ENCODE results near the gene WNT1. TPM values are rescaled to one million over a fixed set of nuclear protein-coding genes. Genes with fewer than 3 reads are reported as not detected.

WNT1 gene
- total and polyA plus RNA-seq, 9 of the 15 experiments (the other 6 are each of a cell fraction or from before 2014, with no cell fraction given): not detected

GRCh38 chr12:49019120-49019430 is 41.0 kb downstream of the WNT1 start:
- Histone ChIP-seq H3K4me3 (peak overlapping the region; percentile 69), H2AFZ (ENCODE audit: low read depth, low read length) (peak overlapping the region; percentile 78), H3K27ac (ENCODE audit: extremely low read depth, low read depth, low read length) (peak overlapping the region; percentile 99), H3K4me1 (replicated peaks in 1 of 2; ENCODE audit: control insufficient read depth in 2 of 2, insufficient read depth in 2 of 2, low read length in 2 of 2) (peaks cover 38 to 48% of the 10 kb centered on the region in 2 experiments), H3K9me3 (replicated peaks; ENCODE audit: control insufficient read depth, insufficient read depth, low read depth, low read length) (no peaks in the 10 kb centered on the region), H3K9ac (ENCODE audit: insufficient read depth in 1 of 2, low read depth in 2 of 2, low read length in 2 of 2) (peak overlapping the region; percentile 93 to 99), H3K4me2 (ENCODE audit: insufficient read depth, low read length) (peak overlapping the region; percentile 86), H3K79me2 (ENCODE audit: control insufficient read depth, insufficient read depth, low read length) (peaks cover 30% of the 10 kb centered on the region), H3K9me1 (ENCODE audit: control insufficient read depth, insufficient read depth, low read length) (no peaks in the 10 kb centered on the region), H3K27me3 (ENCODE audit: control insufficient read depth in 2 of 2, insufficient read depth in 2 of 2, low read length in 2 of 2) (no peaks in the 10 kb centered on the region), H4K20me1 (replicated peaks; ENCODE audit: control insufficient read depth, insufficient read depth, low read length) (0 out of 2 replicates have a peak, but pooled peaks cover 3% of the 10 kb centered on the region), H3K36me3 (ENCODE audit: control insufficient read depth, insufficient read depth, low read length) (peaks cover 51% of the 10 kb centered on the region)
- intact Hi-C loops (cut with micrococcal nuclease): loop anchor here (2.0 kb wide), 1 partner anchor 22 kb away; no protein-coding TSS in a partner anchor
- in situ Hi-C loops (cut with MboI): no loop called here
- POLR2A ChIA-PET: interaction anchor here (1.1 to 6.8 kb wide), 4 partner anchors 9 to 23 kb away, joined by 5 to 78 read pairs (median 6); partner anchors contain the start of gene DDN
- CTCF ChIA-PET (ENCODE audit: low intra/inter-chr PET ratio): interaction anchor here (0.5 to 0.6 kb wide), 2 partner anchors 22 to 128 kb away, joined by 3 to 5 read pairs; no protein-coding TSS in a partner anchor
- DNase-seq (ENCODE audit: extremely low read depth in 1 of 4, low spot score in 3 of 4): no peak
- FAIRE-seq: no peak
- BruUV-seq (replicated peaks): TSS peak; percentile 94
- under 1% methylated on average over 8 of the region's 8 CpGs for WGBS (ENCODE audit: insufficient coverage, low coverage, missing lambda C conversion rate)
- peak; percentile 12 for ATAC-seq
- TF ChIP-seq ARNT (IDR thresholded peaks at IDR 0.05) (peak in 1 of 2 experiments; percentile 57; a peak in 1 of 4 replicates), MBD2 (IDR thresholded peaks at IDR 0.05; ENCODE audit: borderline replicate concordance, low read depth) (no peak), C11orf30 (IDR thresholded peaks at IDR 0.05; ENCODE audit: low read depth) (peak; percentile 71), ZNF589 (CRISPR knock-in tag; IDR thresholded peaks at IDR 0.05; ENCODE audit: low read depth) (peak; percentile 24), E2F3 (CRISPR knock-in tag; IDR thresholded peaks at IDR 0.05) (0 out of 2 replicates have a peak, but pooled peaks have one; percentile 16), ZNF316 (IDR thresholded peaks at IDR 0.05) (peak; percentile 87), CEBPZ (IDR thresholded peaks at IDR 0.05; ENCODE audit: borderline replicate concordance, low read depth, low read length) (no peak), CEBPG (CRISPR knock-in tag; IDR thresholded peaks at IDR 0.05) (no peak), CEBPG (tag; conservative IDR thresholded peaks at IDR 0.05 in 1 of 2, IDR thresholded peaks at IDR 0.05 in 1 of 2) (peak in 1 of 2 experiments; percentile 56; a peak in 1 of 4 replicates), SRSF3 (IDR thresholded peaks at IDR 0.05; ENCODE audit: insufficient read depth, low read length) (no peak), ZC3H8 (IDR thresholded peaks at IDR 0.05) (no peak), SNIP1 (IDR thresholded peaks at IDR 0.05; ENCODE audit: low read depth) (no peak), SMAD1 (IDR thresholded peaks at IDR 0.05; ENCODE audit: low read depth, low read length, partially characterized antibody) (no peak), BACH1 (tag; IDR thresholded peaks at IDR 0.05) (0 out of 2 replicates have a peak, but pooled peaks have one; percentile 35), ATF2 (CRISPR knock-in tag; IDR thresholded peaks at IDR 0.05) (no peak)

Measured in K562 (cell line).